ENCODE measurements around the gene TBC1D22A. TPM values are rescaled to one million over a fixed set of nuclear protein-coding genes. Genes with fewer than 3 reads are reported as not detected.

The TBC1D22A gene
- total RNA-seq, 1 experiment from 2014 or later, result 32.6 TPM

GRCh38 chr22:47193606-47194329 lies 431.3 kb downstream of the TBC1D22A start:
- no peaks in the 10 kb centered on the region for H3K4me1 Mint-ChIP-seq (ENCODE audit: low read depth, unreplicated experiment)
- intact Hi-C loops (cut with micrococcal nuclease; ENCODE audit: unreplicated experiment), result no loop called here
- Histone ChIP-seq H3K27me3 (replicated peaks; ENCODE audit: control insufficient read depth, insufficient read depth, low read length) (no peaks in the 10 kb centered on the region), H3K36me3 (ENCODE audit: control insufficient read depth, insufficient read depth, low read length) (no peaks in the 10 kb centered on the region), H3K4me1 (no peaks in the 10 kb centered on the region), H3K4me3 (ENCODE audit: low read depth, low read length) (no peak overlapping the region), H3K9me3 (no peaks in the 10 kb centered on the region)
- no peak overlapping the region for H3K27ac Mint-ChIP-seq (ENCODE audit: unreplicated experiment)
- no peaks in the 10 kb centered on the region for H3K9me3 Mint-ChIP-seq (ENCODE audit: unreplicated experiment)
- no peak for TF ChIP-seq CTCF (IDR thresholded peaks at IDR 0.05; ENCODE audit: insufficient read depth in 1 of 2, low read depth in 1 of 2, low read length in 1 of 2, severe bottlenecking in 1 of 2, unreplicated experiment in 1 of 2)
- no peaks in the 10 kb centered on the region for H3K36me3 Mint-ChIP-seq (ENCODE audit: insufficient read depth, unreplicated experiment)
- H3K4me3 Mint-ChIP-seq (ENCODE audit: unreplicated experiment), result no peak overlapping the region
- ChIA-PET CTCF (interaction anchor here (0.6 kb wide), 1 partner anchor 810 kb away, joined by 3 read pairs; no protein-coding TSS in a partner anchor), POLR2A (no interaction called here)
- no peak for DNase-seq
- BruUV-seq (replicated peaks), result no TSS peak
- peaks cover 3% of the 10 kb centered on the region for H3K27me3 Mint-ChIP-seq (ENCODE audit: insufficient read depth, unreplicated experiment)

- Mint-ChIP-seq H3K4me1 (ENCODE audit: low read depth, unreplicated experiment) (no peaks in the 10 kb centered on the region), H3K27ac (ENCODE audit: unreplicated experiment) (no peak overlapping the region), H3K36me3 (ENCODE audit: insufficient read depth, unreplicated experiment) (no peaks in the 10 kb centered on the region), H3K4me3 (ENCODE audit: unreplicated experiment) (no peak overlapping the region), H3K9me3 (ENCODE audit: unreplicated experiment) (no peaks in the 10 kb centered on the region), H3K27me3 (ENCODE audit: insufficient read depth, unreplicated experiment) (peaks cover 3% of the 10 kb centered on the region)
- no peaks in the 10 kb centered on the region for H3K36me3 ChIP-seq (ENCODE audit: control insufficient read depth, insufficient read depth, low read length)
- H3K4me3 ChIP-seq (ENCODE audit: low read depth, low read length), result no peak overlapping the region
- ChIA-PET CTCF (no interaction called here), POLR2A (no interaction called here)
- no TSS peak for BruUV-seq (replicated peaks)
- H3K27me3 ChIP-seq (replicated peaks; ENCODE audit: control insufficient read depth, insufficient read depth, low read length), result no peaks in the 10 kb centered on the region
- intact Hi-C loops (cut with micrococcal nuclease; ENCODE audit: unreplicated experiment), result no loop called here
- no peak for DNase-seq
- H3K9me3 ChIP-seq, result no peaks in the 10 kb centered on the region
- no peaks in the 10 kb centered on the region for H3K4me1 ChIP-seq
- TF ChIP-seq CTCF (IDR thresholded peaks at IDR 0.05; ENCODE audit: insufficient read depth in 1 of 2, low read depth in 1 of 2, low read length in 1 of 2, severe bottlenecking in 1 of 2, unreplicated experiment in 1 of 2), result no peak
Measured at GRCh38 chr22:47194476-47195155, 432.2 kb downstream of the TBC1D22A start.

GRCh38 chr22:47195156-47195483 lies 432.7 kb downstream of the TBC1D22A start:
- Histone ChIP-seq H3K4me3 (ENCODE audit: low read depth, low read length) (no peak overlapping the region), H3K4me1 (no peaks in the 10 kb centered on the region), H3K27me3 (replicated peaks; ENCODE audit: control insufficient read depth, insufficient read depth, low read length) (no peaks in the 10 kb centered on the region), H3K36me3 (ENCODE audit: control insufficient read depth, insufficient read depth, low read length) (no peaks in the 10 kb centered on the region), H3K9me3 (no peaks in the 10 kb centered on the region)
- intact Hi-C loops (cut with micrococcal nuclease; ENCODE audit: unreplicated experiment), result no loop called here
- Mint-ChIP-seq H3K27me3 (ENCODE audit: insufficient read depth, unreplicated experiment) (peaks cover 3% of the 10 kb centered on the region), H3K4me1 (ENCODE audit: low read depth, unreplicated experiment) (no peaks in the 10 kb centered on the region), H3K4me3 (ENCODE audit: unreplicated experiment) (no peak overlapping the region), H3K9me3 (ENCODE audit: unreplicated experiment) (no peaks in the 10 kb centered on the region), H3K36me3 (ENCODE audit: insufficient read depth, unreplicated experiment) (no peaks in the 10 kb centered on the region), H3K27ac (ENCODE audit: unreplicated experiment) (no peak overlapping the region)
- BruUV-seq (replicated peaks), result no TSS peak
- CTCF ChIA-PET, result no interaction called here
- no peak for DNase-seq
- POLR2A ChIA-PET, result no interaction called here
- TF ChIP-seq CTCF (IDR thresholded peaks at IDR 0.05; ENCODE audit: insufficient read depth in 1 of 2, low read depth in 1 of 2, low read length in 1 of 2, severe bottlenecking in 1 of 2, unreplicated experiment in 1 of 2), result no peak
